Brain microvascular endothelial cell (primary cell): Measurements from ENCODE around the gene EIF4E.
A peak's percentile ranks its signal among the peaks of the same experiment; 100 is the strongest.

Experiments
- DNase-seq: peaks from one replicate; pipeline ENCODE4 v3.0.0-alpha.2; 2020
- H3K27ac ChIP-seq: fragments of 250-450 bp; sonication (Bioruptor Pico); 2 replicates; pipeline ENCODE4 v1.5.1; 2020; ENCODE audit warnings: mild to moderate bottlenecking, moderate library complexity
- H3K27me3 ChIP-seq: fragments of 250-450 bp; sonication (Bioruptor Pico); replicated peaks from 2 replicates; pipeline ENCODE4 v1.5.1; 2020; ENCODE audit warnings: mild to moderate bottlenecking
- H3K36me3 ChIP-seq: fragments of 250-450 bp; sonication (Bioruptor Pico); replicated peaks from 2 replicates; pipeline ENCODE4 v1.5.1; 2020; ENCODE audit warnings: mild to moderate bottlenecking
- H3K4me3 ChIP-seq: 2 replicates; pipeline ENCODE4 v1.5.1; 2011; ENCODE audit warnings: low read depth, mild to moderate bottlenecking, control low read depth, low read length, moderate library complexity
- in situ Hi-C: cut with HindIII; loops from 2 replicates; pipeline ENCODE4 v1.10.0; 2017; ENCODE audit warnings: low sequenced_read_pairs, low pct_ligation_motif_present
- TF ChIP-seq, protein P1 (sequence below): IDR thresholded peaks from 2 replicates; pipeline ENCODE4 v1.5.1; 2011; ENCODE audit warnings: low read depth, mild to moderate bottlenecking, moderate library complexity, low read length, control low read depth, inconsistent platforms; ENCODE audit errors: missing control alignments

Gene EIF4E

DNA sequence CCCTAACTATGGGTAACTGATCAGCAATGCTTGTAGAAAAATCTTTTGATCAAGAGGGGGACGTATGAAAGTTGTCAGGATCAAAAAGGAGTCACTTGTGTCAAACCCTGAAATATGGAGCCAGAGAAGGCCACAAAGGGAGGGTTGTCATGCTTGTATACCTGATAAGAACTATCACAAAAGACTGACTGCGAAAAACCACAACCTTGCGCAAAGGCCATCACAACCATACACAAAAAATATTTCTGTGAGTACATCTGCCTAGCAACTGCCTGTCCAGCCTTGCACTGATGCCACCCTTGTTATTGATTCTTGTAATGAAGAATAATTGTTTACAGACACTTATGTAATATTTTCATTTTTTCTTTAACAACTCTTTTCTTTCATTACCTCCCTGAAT, 22.8 kb upstream of the EIF4E start:
- TF ChIP-seq, protein P1, sequence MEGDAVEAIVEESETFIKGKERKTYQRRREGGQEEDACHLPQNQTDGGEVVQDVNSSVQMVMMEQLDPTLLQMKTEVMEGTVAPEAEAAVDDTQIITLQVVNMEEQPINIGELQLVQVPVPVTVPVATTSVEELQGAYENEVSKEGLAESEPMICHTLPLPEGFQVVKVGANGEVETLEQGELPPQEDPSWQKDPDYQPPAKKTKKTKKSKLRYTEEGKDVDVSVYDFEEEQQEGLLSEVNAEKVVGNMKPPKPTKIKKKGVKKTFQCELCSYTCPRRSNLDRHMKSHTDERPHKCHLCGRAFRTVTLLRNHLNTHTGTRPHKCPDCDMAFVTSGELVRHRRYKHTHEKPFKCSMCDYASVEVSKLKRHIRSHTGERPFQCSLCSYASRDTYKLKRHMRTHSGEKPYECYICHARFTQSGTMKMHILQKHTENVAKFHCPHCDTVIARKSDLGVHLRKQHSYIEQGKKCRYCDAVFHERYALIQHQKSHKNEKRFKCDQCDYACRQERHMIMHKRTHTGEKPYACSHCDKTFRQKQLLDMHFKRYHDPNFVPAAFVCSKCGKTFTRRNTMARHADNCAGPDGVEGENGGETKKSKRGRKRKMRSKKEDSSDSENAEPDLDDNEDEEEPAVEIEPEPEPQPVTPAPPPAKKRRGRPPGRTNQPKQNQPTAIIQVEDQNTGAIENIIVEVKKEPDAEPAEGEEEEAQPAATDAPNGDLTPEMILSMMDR, result no peak
- Histone ChIP-seq H3K4me3 (no peak overlapping the region), H3K36me3 (no peaks in the 10 kb centered on the region), H3K27ac (no peak overlapping the region), H3K27me3 (no peaks in the 10 kb centered on the region)
- DNase-seq, result no peak
- in situ Hi-C loops, result no loop called here

DNA sequence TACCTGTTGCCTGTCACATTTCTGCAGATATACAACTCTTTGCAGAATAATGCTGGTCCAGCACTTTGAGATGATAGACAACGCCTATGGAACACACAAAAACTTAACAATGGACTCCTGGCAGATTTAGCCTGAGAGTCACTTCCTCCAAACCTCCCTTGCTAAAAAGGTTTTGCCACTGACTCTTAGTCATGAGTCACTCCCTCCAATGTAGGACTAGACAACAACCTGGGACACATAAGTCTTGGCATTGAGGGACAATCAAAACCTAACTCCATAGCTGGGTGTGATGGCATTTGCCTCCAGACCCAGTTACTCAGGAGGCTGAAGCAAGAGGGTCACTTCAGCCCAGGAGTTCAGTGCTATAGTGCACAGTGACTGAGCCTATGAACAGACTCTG, 22.0 kb upstream of the EIF4E start:
- TF ChIP-seq, protein P1, result no peak
- Histone ChIP-seq H3K27me3 (no peaks in the 10 kb centered on the region), H3K36me3 (no peaks in the 10 kb centered on the region), H3K4me3 (no peak overlapping the region), H3K27ac (no peak overlapping the region)
- in situ Hi-C loops, result no loop called here
- no peak for DNase-seq

DNA sequence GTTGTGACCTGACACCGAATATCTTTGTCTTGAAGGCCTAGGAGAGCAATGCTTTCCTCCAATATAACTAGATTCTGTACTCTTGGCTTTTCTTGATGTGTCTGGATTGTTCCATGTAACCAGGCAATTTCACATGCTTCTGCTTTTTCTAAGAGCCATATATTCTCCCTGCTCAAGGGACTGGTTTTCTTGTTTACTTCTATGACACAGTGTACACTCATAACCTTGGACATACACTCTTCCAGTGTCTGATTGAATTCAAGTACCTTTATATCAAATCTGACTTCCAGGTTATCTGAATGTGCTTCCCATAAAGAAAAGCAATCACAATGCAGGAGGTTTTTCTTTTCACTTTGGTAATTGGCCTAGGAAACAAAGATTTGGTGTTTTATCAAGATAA, 17.4 kb upstream of the EIF4E start:
- TF ChIP-seq, protein P1, result no peak
- no peaks in the 10 kb centered on the region for H3K36me3 ChIP-seq
- no peak overlapping the region for H3K4me3 ChIP-seq
- H3K27me3 ChIP-seq, result no peaks in the 10 kb centered on the region
- no peak overlapping the region for H3K27ac ChIP-seq
- no peak for DNase-seq
- in situ Hi-C loops, result no loop called here

DNA sequence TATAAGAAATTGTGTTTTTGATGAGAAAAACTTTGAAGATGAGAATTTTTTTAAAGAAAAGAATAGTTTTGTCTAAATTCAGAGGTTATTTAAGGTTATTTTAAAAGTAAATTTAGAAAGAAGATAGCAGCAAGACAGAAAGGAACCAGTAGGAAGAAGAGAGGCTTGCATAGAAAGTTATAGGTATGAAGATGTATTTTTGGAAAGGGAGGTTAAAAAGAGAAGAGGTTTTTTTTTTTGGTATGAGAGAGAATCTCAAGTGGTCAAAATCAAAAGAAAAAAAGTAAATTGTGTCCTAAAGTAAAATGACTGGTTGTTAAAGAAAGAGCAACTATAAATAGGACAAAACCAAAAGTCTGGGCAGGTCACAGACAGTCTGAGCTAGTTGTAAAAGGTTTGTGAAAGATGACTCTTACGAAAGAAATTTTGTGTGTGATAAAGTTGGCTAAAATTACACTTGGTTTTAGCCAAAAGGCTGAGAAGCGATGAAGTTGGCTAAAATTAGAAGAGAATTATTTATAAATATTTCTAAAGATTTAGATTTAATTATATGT, 16.4 kb upstream of the EIF4E start:
- Histone ChIP-seq H3K27ac (no peak overlapping the region), H3K4me3 (no peak overlapping the region), H3K27me3 (no peaks in the 10 kb centered on the region), H3K36me3 (no peaks in the 10 kb centered on the region)
- in situ Hi-C loops, result no loop called here
- TF ChIP-seq, protein P1, result no peak
- DNase-seq, result peak; percentile 48

DNA sequence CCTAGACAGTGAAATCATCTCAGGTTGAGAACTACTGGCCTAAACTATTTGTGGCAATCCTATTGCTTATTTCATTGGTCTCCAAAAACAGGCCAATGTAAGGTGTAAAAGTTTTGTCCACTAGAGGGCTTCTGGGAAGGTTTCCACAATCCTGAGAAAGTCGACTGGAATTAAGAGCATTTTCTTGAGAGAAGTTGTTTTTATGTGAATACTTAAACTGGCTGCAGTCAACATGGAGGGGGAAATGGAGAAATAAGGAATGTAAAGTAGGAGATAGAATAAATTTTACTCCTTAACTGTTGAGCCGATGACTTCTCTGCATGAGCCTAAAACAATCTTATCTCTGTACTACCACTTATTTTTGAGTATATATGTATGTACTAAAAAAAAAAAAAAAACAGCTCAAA, 11.0 kb upstream of the EIF4E start:
- Histone ChIP-seq H3K36me3 (no peaks in the 10 kb centered on the region), H3K4me3 (no peak overlapping the region), H3K27me3 (no peaks in the 10 kb centered on the region), H3K27ac (no peak overlapping the region)
- in situ Hi-C loops, result no loop called here
- TF ChIP-seq, protein P1, result peak; percentile 75
- DNase-seq, result peak; percentile 70

DNA sequence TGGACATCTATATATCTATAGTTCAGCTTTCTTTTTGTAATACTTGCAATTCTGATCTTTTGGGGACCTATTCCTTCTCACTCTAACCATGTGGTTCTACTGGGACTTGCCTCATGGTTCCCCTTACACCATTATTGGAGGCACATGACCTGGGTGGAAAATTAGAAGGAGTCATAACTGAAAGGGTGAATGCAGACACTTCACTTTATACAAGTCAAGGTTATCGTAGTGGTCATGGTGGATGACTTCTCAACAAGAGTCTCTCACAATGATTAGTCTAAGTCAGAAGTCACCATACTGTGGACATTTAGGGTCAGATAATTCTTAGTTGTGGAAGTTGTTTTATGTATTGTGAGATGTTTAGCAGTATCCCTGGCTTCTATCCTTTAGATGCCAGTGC, 10.5 kb upstream of the EIF4E start:
- DNase-seq, result no peak
- no peak overlapping the region for H3K27ac ChIP-seq
- no peak overlapping the region for H3K4me3 ChIP-seq
- no peaks in the 10 kb centered on the region for H3K27me3 ChIP-seq
- no peaks in the 10 kb centered on the region for H3K36me3 ChIP-seq
- TF ChIP-seq, protein P1, result no peak
- in situ Hi-C loops, result no loop called here
